ENCODE measurements around the gene PRKCZ.

PRKCZ gene

DNA sequence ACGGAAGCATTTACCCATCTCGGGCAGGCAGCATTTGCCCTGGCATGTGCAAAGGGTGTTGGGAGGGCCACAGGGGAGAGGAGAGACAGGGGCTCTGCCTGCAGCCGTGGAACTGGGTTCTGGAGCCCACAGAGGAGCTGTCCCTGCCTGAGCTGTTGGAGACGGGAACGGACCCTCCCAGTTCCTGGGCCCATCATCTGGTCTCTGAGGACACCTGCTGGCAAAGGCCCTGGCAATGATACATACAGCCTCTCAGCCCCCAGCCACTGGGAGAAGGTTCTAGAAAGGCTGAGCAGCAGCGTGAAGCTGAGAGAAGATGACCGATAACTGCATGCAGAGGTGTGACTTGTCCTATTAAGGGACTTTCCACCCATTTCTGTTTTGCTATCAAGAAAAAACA is 113.0 kb downstream of the PRKCZ start:
- no peak overlapping the region for H3K4me3 ChIP-seq (replicated peaks in 1 of 2; ENCODE audit: low read depth in 2 of 2, low read length in 2 of 2)
- TF ChIP-seq, protein P1, sequence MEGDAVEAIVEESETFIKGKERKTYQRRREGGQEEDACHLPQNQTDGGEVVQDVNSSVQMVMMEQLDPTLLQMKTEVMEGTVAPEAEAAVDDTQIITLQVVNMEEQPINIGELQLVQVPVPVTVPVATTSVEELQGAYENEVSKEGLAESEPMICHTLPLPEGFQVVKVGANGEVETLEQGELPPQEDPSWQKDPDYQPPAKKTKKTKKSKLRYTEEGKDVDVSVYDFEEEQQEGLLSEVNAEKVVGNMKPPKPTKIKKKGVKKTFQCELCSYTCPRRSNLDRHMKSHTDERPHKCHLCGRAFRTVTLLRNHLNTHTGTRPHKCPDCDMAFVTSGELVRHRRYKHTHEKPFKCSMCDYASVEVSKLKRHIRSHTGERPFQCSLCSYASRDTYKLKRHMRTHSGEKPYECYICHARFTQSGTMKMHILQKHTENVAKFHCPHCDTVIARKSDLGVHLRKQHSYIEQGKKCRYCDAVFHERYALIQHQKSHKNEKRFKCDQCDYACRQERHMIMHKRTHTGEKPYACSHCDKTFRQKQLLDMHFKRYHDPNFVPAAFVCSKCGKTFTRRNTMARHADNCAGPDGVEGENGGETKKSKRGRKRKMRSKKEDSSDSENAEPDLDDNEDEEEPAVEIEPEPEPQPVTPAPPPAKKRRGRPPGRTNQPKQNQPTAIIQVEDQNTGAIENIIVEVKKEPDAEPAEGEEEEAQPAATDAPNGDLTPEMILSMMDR (IDR thresholded peaks at IDR 0.05; ENCODE audit: low read depth, low read length), result no peak
- no peak for DNase-seq (ENCODE audit: low read depth in 2 of 2)

DNA sequence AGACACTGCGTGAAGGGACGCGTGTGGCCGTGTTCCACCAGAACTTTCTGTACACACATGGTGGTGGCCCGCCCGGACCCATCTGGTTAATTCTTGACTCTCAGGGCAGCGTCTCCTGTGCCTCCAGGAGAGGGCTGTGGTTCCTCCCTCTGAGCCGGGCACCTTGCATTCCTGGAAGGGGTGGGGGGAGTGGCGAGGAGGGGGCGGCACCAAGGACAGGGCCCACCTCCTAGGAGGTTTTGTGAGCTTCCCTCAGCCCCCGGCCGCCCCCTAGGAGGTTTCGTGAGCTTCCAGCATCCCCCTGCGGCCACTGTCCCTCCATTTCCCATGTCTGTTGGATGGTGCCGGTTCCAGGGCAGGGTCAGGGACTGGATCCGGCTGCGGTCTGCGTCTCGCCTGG is 115.4 kb downstream of the PRKCZ start:
- H3K4me3 ChIP-seq (replicated peaks in 1 of 2; ENCODE audit: low read depth in 2 of 2, low read length in 2 of 2), result no peak overlapping the region
- no peak for DNase-seq (ENCODE audit: low read depth in 2 of 2)

DNA sequence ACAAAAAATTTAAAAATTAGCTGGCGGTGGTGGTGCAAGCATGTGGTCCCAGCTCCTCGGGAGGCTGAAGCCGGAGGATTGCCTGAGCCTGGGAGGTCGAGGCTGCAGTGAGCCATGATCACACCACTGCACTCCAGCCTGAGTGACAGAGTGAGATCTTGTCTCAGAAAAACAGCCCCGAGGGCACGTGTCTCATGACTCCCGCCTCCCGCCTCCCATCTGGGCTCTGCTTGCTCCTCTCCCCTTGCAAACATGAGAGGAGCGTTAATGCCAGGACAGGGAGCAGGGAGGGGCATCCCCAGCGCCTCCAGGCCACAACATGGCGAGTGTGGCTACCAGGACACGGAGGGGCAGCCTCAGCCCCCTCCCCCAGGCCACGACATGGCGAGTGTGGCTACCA is 116.0 kb downstream of the PRKCZ start:
- H3K4me3 ChIP-seq (replicated peaks in 1 of 2; ENCODE audit: low read depth in 2 of 2, low read length in 2 of 2), result no peak overlapping the region
- DNase-seq (ENCODE audit: low read depth in 2 of 2), result no peak
- TF ChIP-seq, protein P1 (IDR thresholded peaks at IDR 0.05; ENCODE audit: low read depth, low read length), result no peak

More for the DNA sequence above, 115.4 kb downstream of the PRKCZ start:
- TF ChIP-seq, protein P1 (IDR thresholded peaks at IDR 0.05; ENCODE audit: low read depth, low read length), result no peak

DNA sequence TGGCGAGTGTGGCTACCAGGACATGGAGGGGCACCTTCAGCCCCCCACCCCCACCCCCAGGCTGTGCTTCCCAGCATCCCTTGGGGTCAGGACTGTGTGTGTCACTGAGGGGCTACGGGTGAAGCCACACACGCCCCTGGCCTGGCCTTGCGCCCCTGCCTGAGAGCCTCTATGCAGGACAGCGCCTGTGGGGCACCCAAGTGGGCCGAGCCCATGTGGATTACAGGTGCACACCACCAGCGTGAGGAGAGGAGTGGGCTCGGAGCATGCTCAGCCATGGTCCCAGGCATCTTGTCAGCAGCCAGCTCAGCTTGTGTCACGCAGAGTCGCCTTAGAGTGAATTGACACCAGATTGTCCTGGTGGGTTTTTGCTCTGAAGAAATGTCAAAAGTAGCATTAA is 116.5 kb downstream of the PRKCZ start:
- H3K4me3 ChIP-seq (replicated peaks in 1 of 2; ENCODE audit: low read depth in 2 of 2, low read length in 2 of 2), result no peak overlapping the region
- no peak for DNase-seq (ENCODE audit: low read depth in 2 of 2)
- TF ChIP-seq, protein P1 (IDR thresholded peaks at IDR 0.05; ENCODE audit: low read depth, low read length), result no peak

DNA sequence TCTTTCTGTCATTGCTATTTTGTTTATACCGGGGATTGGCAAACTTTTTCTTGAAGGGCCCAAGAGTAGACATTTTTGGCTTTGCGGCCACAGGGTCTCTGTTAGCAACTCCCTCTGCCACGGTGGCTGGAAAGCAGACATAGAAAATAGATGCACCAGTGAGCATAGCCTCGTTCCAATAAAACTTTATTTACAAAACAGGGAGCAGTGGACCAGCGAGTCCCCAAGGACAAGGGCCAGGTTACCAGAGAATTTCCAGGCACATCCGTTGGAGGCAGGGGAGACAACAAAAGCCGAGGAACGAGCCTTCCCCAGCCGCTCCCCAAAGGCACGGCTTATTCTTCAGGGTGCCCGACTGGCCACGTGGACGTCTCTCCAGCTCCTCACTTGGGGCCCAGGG is 117.9 kb downstream of the PRKCZ start:
- TF ChIP-seq, protein P1 (IDR thresholded peaks at IDR 0.05; ENCODE audit: low read depth, low read length), result no peak
- no peak overlapping the region for H3K4me3 ChIP-seq (replicated peaks in 1 of 2; ENCODE audit: low read depth in 2 of 2, low read length in 2 of 2)
- no peak for DNase-seq (ENCODE audit: low read depth in 2 of 2)

DNA sequence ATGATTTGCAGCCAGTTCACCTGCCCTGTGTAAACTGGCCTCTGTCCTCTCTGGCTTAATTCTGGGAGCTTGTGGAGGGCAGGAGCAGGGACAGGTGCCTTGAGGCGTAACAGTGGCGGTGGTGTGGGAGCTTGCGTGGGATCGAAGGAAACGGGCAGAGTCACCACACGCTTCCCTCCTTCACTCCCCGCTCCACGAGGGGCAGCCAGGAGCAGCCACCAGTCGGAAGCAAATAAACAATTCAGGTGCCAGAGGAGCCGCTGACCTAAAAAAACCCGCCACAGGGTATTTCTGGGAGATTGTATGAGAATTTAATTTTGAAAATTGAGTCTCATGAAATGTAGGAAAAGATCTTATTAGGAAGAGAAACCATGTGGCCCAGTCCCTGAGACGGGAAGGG is 118.3 kb downstream of the PRKCZ start:
- DNase-seq (ENCODE audit: low read depth in 2 of 2), result no peak
- TF ChIP-seq, protein P1 (IDR thresholded peaks at IDR 0.05; ENCODE audit: low read depth, low read length), result no peak
- no peak overlapping the region for H3K4me3 ChIP-seq (replicated peaks in 1 of 2; ENCODE audit: low read depth in 2 of 2, low read length in 2 of 2)

DNA sequence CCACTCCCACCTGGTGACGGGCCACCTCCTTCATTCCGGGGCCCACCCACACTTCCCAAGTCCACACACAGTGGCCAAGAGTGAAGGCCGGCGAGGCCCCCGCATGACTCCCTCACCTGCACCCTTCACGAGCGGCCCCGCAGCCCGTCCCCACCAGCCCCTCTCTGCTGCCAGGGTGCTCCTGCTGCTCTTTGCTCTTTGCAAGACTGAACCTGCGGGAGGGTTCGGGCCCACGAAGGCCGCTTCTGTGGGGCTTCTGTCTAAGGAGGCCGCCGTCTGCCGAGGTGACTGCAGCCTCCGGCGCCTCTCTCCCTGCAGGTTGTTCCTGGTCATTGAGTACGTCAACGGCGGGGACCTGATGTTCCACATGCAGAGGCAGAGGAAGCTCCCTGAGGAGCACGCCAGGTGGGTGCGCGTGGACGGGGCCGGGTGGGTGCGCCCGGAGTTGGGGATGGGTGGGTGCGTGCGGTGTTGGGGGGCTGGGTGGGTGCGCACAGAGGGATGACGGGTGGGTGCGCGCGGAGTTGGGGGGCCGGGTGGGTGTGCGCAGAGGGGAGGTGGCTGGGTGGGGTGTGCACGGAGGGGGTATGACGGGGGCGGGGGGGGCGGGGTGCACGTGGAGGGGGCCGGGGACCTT is 119.1 kb downstream of the PRKCZ start:
- no peak for DNase-seq (ENCODE audit: low read depth in 2 of 2)
- H3K4me3 ChIP-seq (replicated peaks in 1 of 2; ENCODE audit: low read depth in 2 of 2, low read length in 2 of 2), result no peak overlapping the region
- TF ChIP-seq, protein P1 (IDR thresholded peaks at IDR 0.05; ENCODE audit: low read depth, low read length), result no peak
